SHP77 (cell line): ENCODE results near the gene GLCE.
"Not testable (repeated sequence)": the region's sequence is repeated elsewhere in the genome, so short reads cannot be mapped to it uniquely, and the experiment has no call there.

Experiments used
- DNase-seq, 2 experiments: peaks; one replicate each; lab custom pipeline; 2025; lab: John Stamatoyannopoulos, UW

The GLCE gene

GRCh38 chr15:69135499-69135898, 24.9 kb upstream of the GLCE start:
- no peak for DNase-seq

GRCh38 chr15:69138963-69139362, 21.5 kb upstream of the GLCE start:
- no peak for DNase-seq

GRCh38 chr15:69140306-69140705, 20.1 kb upstream of the GLCE start:
- no peak for DNase-seq

GRCh38 chr15:69141286-69141701, 19.1 kb upstream of the GLCE start:
- DNase-seq = peak; percentile 47 to 64

GRCh38 chr15:69141833-69142232, 18.6 kb upstream of the GLCE start:
- DNase-seq = no peak

- DNase-seq = peak; percentile 82 to 87
These were observed 16.5 kb upstream of the GLCE start for GRCh38 chr15:69143756-69144436.

- DNase-seq = no peak
These were observed 15.9 kb upstream of the GLCE start for GRCh38 chr15:69144530-69144929.

- DNase-seq = no peak
These were observed 15.2 kb upstream of the GLCE start for GRCh38 chr15:69145149-69145693.

- DNase-seq = peak; percentile 62 to 75
These were observed 14.5 kb upstream of the GLCE start for GRCh38 chr15:69145694-69146492.

GRCh38 chr15:69146724-69147435, 13.6 kb upstream of the GLCE start:
- DNase-seq = no peak

GRCh38 chr15:69148465-69148864, 12.0 kb upstream of the GLCE start:
- no peak for DNase-seq

GRCh38 chr15:69149163-69149562, 11.3 kb upstream of the GLCE start:
- no peak for DNase-seq

- DNase-seq = no peak
These were observed 10.6 kb upstream of the GLCE start for GRCh38 chr15:69149803-69150202.

GRCh38 chr15:69150336-69150735, 10.1 kb upstream of the GLCE start:
- DNase-seq = no peak

- no peak for DNase-seq
These were observed 9.6 kb upstream of the GLCE start for GRCh38 chr15:69150841-69151240.

GRCh38 chr15:69153046-69153445, 7.4 kb upstream of the GLCE start:
- no peak for DNase-seq

GRCh38 chr15:69153587-69153986, 6.8 kb upstream of the GLCE start:
- not testable (repeated sequence) for DNase-seq

- no peak for DNase-seq
These were observed 6.4 kb upstream of the GLCE start for GRCh38 chr15:69154078-69154477.

GRCh38 chr15:69154684-69155083, 5.8 kb upstream of the GLCE start:
- DNase-seq = no peak

- no peak for DNase-seq
These were observed 3.6 kb upstream of the GLCE start for GRCh38 chr15:69156736-69157381.

- no peak for DNase-seq
These were observed 2.1 kb upstream of the GLCE start for GRCh38 chr15:69158201-69158842.

- no peak for DNase-seq
These were observed 1.6 kb upstream of the GLCE start for GRCh38 chr15:69158843-69159240.
